Mucosa of rectum (tissue), 2 donors: ENCODE measurements around the gene DDR1.
A peak's percentile ranks its signal among the peaks of the same experiment; 100 is the strongest.

ENCODE experiments used
- H3K27ac ChIP-seq, 2 donors: one replicate each; pipeline ENCODE4 v1.7.0; 2013; ENCODE audit warnings: inconsistent platforms in 2 of 2, low read depth in 2 of 2, low read length in 2 of 2
- H3K27me3 ChIP-seq, 2 donors: one replicate each; pipeline ENCODE4 v1.7.0; 2013; ENCODE audit warnings: low read length in 2 of 2; ENCODE audit not compliant: control insufficient read depth in 2 of 2, insufficient read depth in 2 of 2
- H3K36me3 ChIP-seq, 2 donors: one replicate each; pipeline ENCODE4 v1.7.0; 2013; ENCODE audit warnings: low read length in 2 of 2; ENCODE audit not compliant: control insufficient read depth in 2 of 2, insufficient read depth in 2 of 2
- H3K4me1 ChIP-seq, 2 donors: one replicate each; pipeline ENCODE4 v1.7.0; 2013; ENCODE audit warnings: low read length in 2 of 2, mild to moderate bottlenecking in 1 of 2; ENCODE audit not compliant: control insufficient read depth in 2 of 2, insufficient read depth in 2 of 2
- H3K4me3 ChIP-seq, 2 donors: one replicate each; pipeline ENCODE4 v1.7.0; 2013; ENCODE audit warnings: low read length in 2 of 2
- H3K9ac ChIP-seq, 2 donors: one replicate each; pipeline ENCODE4 v1.7.0; 2013; ENCODE audit warnings: low read length in 2 of 2, low read depth in 1 of 2, mild to moderate bottlenecking in 1 of 2
- H3K9me3 ChIP-seq, 2 donors: one replicate each; pipeline ENCODE4 v1.7.0; 2013; ENCODE audit warnings: low read length in 2 of 2; ENCODE audit not compliant: control insufficient read depth in 2 of 2
- donor health status: healthy.
- donor health status: Normal muscosa, but diverticular disease.

The DDR1 gene

DNA sequence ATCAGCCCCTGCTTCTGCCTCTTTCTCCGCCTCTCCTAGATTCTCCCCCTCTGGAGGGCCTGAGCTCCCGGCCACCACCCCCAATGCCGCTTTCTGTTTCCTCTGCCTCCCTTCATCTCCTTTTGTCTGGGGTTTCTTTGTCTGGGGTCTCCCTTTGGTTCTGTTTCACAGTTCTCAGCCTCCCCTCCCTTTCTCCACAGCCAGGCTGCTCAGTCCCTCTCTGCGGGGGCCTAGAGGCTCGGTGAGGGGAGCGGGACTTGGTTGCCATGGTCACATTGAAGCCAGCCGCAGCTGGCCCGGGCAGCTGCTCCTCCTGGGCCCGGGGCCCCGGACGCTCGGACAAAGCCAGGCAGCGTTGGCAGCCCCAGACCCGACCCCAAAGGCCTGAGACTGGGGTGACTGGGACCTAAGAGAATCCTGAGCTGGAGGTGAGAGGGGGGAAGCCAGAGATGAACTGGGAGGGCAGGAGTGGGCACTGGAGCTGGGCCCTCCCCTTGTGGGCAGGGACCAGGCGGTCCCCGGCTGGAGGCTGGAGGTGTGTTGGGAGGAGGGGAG is 3.5 kb upstream of the DDR1 start:
- Histone ChIP-seq H3K9me3 (no peaks in the 10 kb centered on the region), H3K36me3 (no peaks in the 10 kb centered on the region), H3K27ac (no peak overlapping the region), H3K4me1 (peaks cover 24 to 32% of the 10 kb centered on the region in 2 donors), H3K27me3 (no peaks in the 10 kb centered on the region), H3K9ac (no peak overlapping the region), H3K4me3 (no peak overlapping the region)

DNA sequence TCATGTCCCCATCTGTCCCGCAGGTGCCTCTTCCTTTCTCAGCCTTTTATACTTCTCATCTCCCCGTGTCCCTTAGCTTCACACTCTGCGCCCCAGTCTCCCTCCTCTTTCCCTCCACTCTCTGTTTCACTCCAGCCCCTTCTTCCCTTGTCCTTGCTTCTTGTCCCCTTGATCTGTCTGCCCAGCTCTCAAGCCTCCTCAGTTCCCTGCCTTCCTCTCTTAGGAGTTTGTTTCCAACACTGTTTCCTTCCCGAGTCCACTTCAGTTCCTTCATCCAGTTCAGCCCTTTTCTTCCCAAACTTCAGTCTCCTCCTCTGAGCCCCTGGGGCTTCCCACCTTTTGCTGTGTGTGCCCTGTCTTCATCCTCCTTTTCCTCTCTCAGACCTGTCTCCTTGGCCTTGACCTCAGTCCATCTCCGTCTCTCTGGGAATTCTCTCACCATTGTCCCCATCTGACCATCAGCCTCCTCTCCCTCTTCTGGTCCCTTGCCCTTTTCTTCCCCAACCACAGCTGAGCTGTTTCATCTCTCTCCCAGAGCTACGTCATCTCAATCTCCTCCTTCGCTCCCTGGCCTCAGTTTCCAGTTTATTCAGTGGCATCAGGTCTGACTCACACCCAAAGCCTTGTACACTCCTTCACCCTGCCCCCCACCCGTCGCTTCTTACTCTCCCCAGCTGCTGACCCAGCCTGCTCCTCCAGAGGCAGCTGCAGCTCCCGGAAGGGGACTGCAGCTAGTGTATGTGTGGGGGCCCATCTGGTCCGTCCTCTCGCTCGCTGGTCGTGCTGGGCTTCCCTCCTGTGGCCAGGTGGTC is 2.7 kb upstream of the DDR1 start:
- Histone ChIP-seq H3K36me3 (no peaks in the 10 kb centered on the region), H3K4me3 (no peak overlapping the region)

DNA sequence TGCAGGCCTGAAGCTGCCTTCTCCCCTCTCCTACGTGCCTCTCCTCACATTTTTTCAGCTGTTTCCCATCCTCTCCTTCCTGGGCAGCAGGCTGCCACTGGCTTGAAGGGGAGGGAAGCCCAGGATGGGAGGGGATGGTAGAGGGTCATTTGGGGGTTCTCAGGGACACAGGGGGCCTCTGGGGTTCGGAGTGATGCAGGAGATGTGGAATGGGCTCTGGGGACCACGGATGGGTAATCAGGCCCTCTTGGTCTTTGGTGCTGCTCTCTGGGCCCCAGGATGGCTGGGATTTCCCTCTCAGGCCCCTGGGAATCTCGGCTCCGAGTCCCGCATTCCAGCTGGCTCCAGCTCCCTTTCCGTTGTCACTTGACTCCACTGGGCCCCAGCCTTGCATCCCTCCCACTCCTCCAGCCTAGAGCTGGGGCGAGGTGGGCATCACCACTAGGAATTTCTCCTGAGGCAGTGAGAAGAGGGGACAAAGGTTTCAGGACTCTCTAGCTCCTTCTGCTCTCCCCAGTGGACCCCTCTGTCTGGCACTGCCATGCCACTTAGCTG is 2.0 kb upstream of the DDR1 start:
- no peaks in the 10 kb centered on the region for H3K27me3 ChIP-seq
- H3K36me3 ChIP-seq = no peaks in the 10 kb centered on the region
- H3K4me1 ChIP-seq = peaks cover 32 to 42% of the 10 kb centered on the region in 2 donors
- peak overlapping the region; percentile 65 to 97 for H3K9ac ChIP-seq
- no peaks in the 10 kb centered on the region for H3K9me3 ChIP-seq
- H3K4me3 ChIP-seq = peak overlapping the region in 1 of 2 donors; percentile 86
- peak overlapping the region; percentile 95 to 99 for H3K27ac ChIP-seq

More for the DNA sequence above, 2.7 kb upstream of the DDR1 start:
- Histone ChIP-seq H3K27ac (no peak overlapping the region), H3K27me3 (no peaks in the 10 kb centered on the region), H3K4me1 (peaks cover 32 to 40% of the 10 kb centered on the region in 2 donors), H3K9ac (no peak overlapping the region), H3K9me3 (no peaks in the 10 kb centered on the region)

DNA sequence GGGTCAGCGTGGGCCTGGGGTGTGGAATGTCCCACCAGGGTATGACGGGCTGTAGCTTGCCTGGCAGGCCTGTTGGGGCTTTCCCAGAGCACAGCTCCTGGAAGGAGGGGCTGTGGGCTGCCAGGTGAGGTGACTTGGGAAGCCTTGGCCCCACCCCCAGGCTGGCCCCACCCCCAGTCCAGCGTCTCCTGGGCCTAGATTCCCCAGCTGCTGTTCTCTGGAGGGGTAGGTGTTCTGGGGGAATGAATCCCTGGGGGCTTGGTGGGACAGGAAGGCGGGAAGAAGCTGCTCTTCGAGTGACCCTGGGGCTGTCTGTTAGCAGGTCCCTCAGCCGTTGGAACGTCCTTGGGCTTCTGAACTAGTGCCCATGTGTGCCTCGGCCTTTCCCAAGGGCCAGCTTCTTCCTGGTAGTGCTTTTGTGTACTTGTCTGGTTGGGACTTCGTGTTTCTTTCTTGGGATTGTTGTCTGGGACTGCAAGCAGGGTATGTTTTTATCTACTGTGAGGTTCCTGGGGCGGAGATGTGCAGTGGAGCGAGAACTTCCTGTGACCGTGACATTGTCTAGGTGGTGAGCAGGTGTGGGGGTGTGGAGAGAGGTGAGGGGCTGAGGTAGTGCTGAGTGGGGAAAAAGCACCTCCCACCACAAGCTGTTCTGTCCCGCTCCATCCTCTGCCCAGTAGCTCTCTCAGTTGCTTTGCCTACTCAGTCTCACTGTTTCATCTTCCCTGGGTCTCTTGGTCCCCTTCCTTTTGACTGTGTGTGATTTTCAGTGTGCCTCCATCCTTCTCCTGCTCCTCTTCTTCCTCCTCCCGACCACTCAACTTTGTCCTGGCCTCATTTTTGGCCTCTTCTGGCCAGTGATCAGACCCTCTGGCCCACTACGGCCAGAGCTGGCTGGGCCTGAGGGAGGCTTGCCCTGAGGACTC is 1.3 kb upstream of the DDR1 start:
- peak overlapping the region; percentile 86 to 89 for H3K4me3 ChIP-seq
- peak overlapping the region; percentile 97 to 98 for H3K9ac ChIP-seq
- peak overlapping the region; percentile 95 to 99 for H3K27ac ChIP-seq
- H3K9me3 ChIP-seq = no peaks in the 10 kb centered on the region
- peaks cover 32 to 35% of the 10 kb centered on the region in 2 donors for H3K4me1 ChIP-seq
- H3K27me3 ChIP-seq = no peaks in the 10 kb centered on the region
- no peaks in the 10 kb centered on the region for H3K36me3 ChIP-seq

DNA sequence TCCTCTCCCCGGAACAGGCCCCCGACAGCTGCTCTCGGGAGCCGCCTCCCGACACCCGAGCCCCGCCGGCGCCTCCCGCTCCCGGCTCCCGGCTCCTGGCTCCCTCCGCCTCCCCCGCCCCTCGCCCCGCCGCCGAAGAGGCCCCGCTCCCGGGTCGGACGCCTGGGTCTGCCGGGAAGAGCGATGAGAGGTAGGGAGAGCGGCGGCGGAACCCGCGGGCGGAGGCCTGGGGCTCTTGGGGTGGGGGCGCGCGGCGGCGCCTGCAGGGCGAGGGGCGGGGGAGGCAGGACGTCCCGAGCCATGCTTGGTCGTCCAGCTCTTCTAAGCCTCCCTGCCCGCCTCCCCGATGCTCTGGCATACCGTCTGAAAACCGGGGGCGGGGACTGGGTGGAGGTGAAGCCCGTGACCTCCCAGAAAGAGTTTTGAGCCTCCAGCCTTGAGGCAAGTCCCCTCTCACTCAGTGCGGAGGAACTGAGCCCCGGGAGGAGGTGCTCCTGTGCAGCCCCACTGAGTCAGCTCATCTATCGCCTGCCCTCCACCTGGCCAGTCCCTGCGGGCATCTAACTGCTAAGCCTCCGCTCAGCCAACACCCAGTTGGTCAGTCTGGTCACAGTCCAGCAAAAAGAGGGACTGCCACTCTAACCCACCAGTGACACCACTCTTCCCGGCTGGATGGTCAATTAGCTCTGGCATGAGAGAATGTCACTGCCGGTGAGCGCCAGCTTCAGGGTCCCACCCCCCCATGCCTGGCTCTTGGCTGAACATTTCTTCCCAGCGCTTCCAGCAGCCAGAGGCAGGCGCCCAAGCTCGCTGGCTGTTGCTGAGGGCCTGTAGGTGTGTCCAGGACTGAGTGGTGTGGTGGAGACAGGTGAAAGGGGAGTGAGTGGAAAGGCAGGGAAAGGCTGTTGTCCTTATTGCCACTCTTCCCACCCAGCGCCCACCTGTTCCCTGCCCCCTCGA is 482 bp downstream of the DDR1 start:
- peak overlapping the region; percentile 95 to 99 for H3K27ac ChIP-seq
- H3K9me3 ChIP-seq = no peaks in the 10 kb centered on the region
- peaks cover 6 to 12% of the 10 kb centered on the region in 2 donors for H3K36me3 ChIP-seq
- no peaks in the 10 kb centered on the region for H3K27me3 ChIP-seq
- H3K4me3 ChIP-seq = peak overlapping the region; percentile 71 to 89
- peak overlapping the region; percentile 64 to 97 for H3K9ac ChIP-seq
- peaks cover 32 to 34% of the 10 kb centered on the region in 2 donors for H3K4me1 ChIP-seq

DNA sequence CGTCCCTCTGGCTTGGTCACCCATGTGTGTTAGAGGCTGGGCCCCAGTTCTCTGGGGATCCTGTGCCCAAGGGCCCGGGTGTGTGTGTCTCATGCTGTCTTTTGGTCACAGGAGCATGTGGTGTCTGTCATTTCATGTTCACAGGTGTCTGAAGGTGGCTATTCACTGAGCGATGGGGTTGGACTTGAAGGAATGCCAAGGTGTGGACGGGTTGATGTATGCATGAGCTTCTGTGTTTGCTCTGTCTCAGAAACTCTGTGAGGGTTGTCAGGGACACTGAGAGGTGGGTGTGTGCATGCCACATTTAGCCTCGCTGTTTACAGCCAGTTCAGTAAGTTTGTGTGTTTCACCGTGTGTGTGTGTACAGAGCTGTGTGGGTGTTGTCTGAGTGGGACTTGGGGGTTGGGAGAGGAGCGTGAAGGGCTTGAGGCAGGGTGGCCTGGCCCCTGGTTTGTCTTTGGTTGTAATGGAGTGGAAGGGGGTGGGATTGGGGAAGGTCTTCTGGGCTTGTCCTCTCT is 1.2 kb downstream of the DDR1 start:
- H3K9ac ChIP-seq = peak overlapping the region; percentile 64 to 97
- no peaks in the 10 kb centered on the region for H3K27me3 ChIP-seq
- H3K27ac ChIP-seq = peak overlapping the region; percentile 95 to 99
- peaks cover 13 to 19% of the 10 kb centered on the region in 2 donors for H3K36me3 ChIP-seq
- H3K4me1 ChIP-seq = peaks cover 32 to 34% of the 10 kb centered on the region in 2 donors
- peak overlapping the region; percentile 71 to 89 for H3K4me3 ChIP-seq
- H3K9me3 ChIP-seq = no peaks in the 10 kb centered on the region

DNA sequence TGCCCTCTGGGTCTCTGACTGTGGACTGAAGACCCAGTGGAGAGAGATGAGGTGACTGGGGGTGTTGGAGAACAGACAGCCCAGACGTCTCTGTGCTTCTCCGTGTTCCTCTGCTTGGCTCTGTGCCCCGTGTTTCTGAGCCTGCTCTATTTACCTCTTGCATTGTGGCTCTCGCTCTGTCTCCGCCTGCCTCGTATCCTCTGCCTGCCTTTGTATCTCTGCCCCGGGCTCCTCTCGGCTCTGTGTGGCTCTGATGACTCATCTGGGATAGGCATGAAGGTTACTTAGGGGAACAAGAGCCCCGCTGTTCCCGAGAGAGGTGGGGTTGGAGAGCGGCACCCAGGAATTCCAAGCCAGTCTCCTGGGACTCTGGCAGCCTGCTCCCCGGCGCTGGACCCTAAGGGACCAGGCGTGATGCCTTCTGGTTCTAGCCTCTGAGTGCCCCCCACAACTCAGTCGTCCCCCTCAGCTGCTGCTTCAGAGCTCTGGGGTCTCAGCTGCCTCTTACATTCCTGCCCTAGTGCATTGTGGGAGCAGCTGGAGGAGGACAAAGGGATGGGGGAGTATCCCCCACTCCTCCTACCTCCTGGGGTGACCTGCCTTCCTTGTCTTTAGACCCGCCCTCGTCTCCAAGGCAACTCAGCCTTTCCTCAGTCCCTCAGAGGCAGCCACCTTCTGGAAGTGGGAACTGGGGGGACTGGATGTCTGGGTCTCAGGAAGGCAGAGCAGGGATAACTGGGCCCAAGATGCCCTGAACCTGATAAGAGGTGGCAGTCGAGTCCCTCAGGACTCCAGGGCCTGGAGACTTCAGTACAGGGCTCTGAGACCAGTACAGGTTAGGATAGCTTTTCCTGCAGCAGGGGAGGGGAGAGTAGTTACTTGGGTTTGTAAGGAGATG is 1.9 kb downstream of the DDR1 start:
- peak overlapping the region; percentile 95 to 99 for H3K27ac ChIP-seq
- peak overlapping the region; percentile 26 to 97 for H3K9ac ChIP-seq
- H3K36me3 ChIP-seq = peaks cover 19 to 25% of the 10 kb centered on the region in 2 donors
- H3K27me3 ChIP-seq = no peaks in the 10 kb centered on the region
- H3K9me3 ChIP-seq = no peaks in the 10 kb centered on the region
- peak overlapping the region; percentile 71 to 89 for H3K4me3 ChIP-seq
- H3K4me1 ChIP-seq = peaks cover 32 to 34% of the 10 kb centered on the region in 2 donors

DNA sequence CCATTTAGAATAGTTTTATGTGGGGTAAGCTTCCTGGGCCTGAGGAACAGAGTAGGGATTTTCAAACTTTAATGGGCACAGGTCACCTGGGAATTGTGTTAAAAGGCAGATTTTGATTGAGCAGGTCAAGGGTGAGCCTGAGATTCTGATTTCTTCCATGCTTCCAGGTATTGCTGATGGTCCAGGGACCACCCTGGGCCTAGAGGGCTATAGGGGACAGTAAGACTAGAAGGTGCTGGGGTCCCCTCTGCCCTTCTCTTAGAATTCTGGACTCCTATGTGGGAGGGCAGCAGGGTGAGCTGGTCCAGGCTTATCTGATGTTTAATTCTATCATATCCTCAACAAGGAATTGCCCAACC is 2.6 kb downstream of the DDR1 start:
- H3K27ac ChIP-seq = no peak overlapping the region

More for the DNA sequence above, 2.6 kb downstream of the DDR1 start:
- peaks cover 32 to 34% of the 10 kb centered on the region in 2 donors for H3K4me1 ChIP-seq
- peak overlapping the region in 1 of 2 donors; percentile 97 for H3K9ac ChIP-seq
- H3K27me3 ChIP-seq = no peaks in the 10 kb centered on the region
- peaks cover 24 to 31% of the 10 kb centered on the region in 2 donors for H3K36me3 ChIP-seq
- peak overlapping the region in 1 of 2 donors; percentile 71 for H3K4me3 ChIP-seq
- no peaks in the 10 kb centered on the region for H3K9me3 ChIP-seq
